GM18867 (cell line): ENCODE measurements around the gene MAPKAP1.
"Not testable (repeated sequence)": the region's sequence is repeated elsewhere in the genome, so short reads cannot be mapped to it uniquely, and the experiment has no call there.

Experiments
- ATAC-seq: cut with Tn5 transposase; IDR thresholded peaks from one replicate; pipeline ENCODE4 v1.9.1; 2021; ENCODE audit warnings: mild to moderate bottlenecking, moderate library complexity; ENCODE audit not compliant: unreplicated experiment

The MAPKAP1 gene

GRCh38 chr9:125611121-125611765 lies 95.8 kb downstream of the MAPKAP1 start:
- no peak for ATAC-seq

- ATAC-seq = no peak
Measured at GRCh38 chr9:125609744-125610143, 97.3 kb downstream of the MAPKAP1 start.

DNA sequence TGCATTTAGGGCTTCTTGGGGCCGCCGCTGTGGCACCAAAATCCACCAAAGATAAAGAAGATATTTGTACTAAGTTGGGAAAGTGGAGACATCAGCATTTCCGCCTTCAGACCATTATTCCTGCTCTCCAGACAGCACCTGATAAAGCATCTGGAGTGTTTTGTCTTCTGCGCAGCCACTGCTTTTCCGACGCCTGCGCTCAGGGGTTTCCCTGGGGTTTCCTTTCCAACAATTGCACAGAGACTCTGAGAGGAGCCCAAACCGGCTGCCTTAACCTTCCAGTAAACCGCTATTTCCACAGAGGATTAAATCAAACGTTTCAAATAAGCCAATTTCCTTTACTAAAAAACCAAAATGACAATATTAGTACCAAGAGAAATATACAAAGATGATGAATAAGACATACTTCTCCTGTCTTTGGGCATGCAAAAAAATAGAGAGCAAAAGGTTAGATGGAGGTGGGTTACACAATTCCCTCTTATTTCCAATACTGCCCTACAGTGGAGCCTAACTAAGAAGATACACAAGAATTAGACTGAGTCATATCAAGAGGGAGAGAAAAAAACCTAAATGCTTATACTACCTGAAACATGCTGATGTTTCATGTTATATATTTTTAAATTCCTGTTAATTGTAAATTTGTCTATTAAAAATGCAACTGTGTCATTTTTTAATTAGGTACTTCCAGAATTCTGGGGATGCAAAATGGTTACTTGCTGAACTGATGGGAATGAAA lies 98.4 kb downstream of the MAPKAP1 start:
- no peak for ATAC-seq

DNA sequence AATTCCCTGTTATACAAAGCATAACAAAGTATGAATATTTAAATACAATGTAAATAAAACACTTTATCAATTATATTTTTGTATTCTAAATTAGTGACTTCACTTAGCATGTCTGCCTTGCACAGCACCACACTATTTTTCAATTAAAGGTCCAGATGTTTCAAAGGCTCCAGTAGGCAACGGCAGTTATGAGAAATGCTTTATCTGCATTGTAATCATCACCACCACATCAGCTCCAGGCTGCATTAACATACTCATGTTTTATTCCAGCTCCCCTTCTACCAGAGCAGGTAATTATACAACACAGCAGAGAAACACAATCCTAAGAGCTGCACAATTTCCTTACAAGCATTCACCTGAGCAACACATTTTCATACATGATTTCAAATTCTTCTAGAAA lies 102.8 kb downstream of the MAPKAP1 start:
- no peak for ATAC-seq

GRCh38 chr9:125603478-125604021 lies 103.5 kb downstream of the MAPKAP1 start:
- ATAC-seq = no peak

GRCh38 chr9:125601961-125602360 lies 105.0 kb downstream of the MAPKAP1 start:
- no peak for ATAC-seq

- ATAC-seq = no peak
Measured at GRCh38 chr9:125600194-125600593, 106.8 kb downstream of the MAPKAP1 start.

DNA sequence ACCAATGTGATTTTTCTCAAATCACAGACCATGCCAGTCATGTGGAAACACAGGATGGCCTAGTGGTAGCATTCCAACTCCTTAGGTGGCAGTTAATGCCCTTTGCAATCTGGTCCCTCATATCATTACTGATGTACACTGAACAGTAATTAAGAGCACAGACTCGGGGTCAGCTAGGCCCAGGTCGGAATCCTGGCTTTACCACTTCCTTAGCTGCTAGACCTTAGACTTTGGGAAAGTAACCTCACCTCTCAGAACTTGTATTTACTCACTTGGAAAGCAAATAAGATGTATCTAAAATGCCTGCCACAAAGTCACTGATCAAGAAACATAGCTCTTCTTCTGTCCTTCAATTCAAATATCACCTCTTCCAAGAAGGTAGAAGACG lies 112.8 kb downstream of the MAPKAP1 start:
- no peak for ATAC-seq

- ATAC-seq = no peak
Measured at GRCh38 chr9:125593581-125594222, 113.3 kb downstream of the MAPKAP1 start.

DNA sequence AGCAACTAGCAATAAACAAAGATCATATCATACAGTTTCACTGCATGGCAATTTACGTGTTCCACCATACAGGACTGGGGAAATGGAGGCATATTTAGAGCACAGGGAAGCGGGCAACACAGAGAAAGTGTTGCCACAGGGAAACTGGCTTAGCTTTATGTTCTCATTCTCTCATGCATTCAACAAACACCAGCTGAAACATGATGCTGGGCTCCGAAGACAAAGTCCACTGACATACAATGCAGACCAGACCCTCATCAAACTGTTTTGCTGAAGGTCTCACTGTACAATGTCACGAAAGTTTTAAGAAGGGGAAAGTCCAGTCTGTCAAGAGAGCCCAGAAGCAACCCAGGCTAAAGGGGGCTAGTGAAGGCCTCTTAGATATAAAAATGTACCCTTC lies 115.1 kb downstream of the MAPKAP1 start:
- ATAC-seq = no peak

DNA sequence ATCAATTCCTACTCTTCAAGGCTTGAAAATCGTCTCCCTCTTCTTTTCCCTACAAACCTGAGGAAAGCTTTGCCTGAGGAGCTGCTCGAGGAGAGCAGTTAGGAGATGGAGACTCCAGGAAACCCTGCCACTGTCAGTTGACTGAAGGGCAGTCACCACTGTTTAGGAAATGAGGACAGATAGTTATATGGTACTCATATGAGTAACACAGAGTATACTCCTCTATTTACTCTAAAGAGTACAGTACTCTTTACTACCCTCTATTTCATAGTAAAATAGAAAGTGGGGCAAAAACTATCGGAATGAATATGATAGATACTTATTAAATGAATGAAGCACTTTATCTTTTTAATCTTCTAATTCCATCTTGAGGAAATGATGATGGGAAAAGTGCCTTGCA lies 115.8 kb downstream of the MAPKAP1 start:
- no peak for ATAC-seq

- no peak for ATAC-seq
Measured at GRCh38 chr9:125589287-125589686, 117.7 kb downstream of the MAPKAP1 start.

DNA sequence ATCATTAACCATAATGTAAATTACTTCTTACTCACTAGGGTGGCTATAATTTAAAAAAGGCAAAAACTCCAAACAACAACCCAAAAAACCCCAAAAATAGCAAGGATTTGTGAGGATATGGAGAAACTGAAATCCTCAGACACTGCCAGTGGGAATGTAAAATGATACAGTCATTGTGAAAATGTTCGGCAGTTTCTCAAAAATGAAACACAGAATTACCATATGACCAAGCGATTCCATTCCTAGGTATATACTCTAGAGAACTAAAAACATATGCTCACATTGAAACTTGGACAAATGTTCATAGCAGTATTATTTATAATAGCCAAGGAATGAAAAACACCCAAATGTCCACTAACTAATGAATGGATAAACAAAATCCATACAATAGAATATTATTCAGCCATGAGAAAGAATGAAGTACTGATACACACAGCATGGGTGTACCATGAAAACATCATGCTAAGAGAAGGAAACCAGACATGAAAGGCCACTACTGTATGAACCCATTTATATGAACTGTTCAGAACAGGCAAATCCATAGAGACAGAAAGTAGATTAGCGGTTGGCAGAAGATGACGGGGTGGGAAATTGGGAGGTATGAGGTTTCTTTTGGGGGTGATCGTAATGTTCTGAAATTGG lies 119.1 kb downstream of the MAPKAP1 start:
- no peak for ATAC-seq

GRCh38 chr9:125586172-125586511 lies 120.9 kb downstream of the MAPKAP1 start:
- ATAC-seq = no peak

- ATAC-seq = no peak
Measured at GRCh38 chr9:125585503-125586171, 121.4 kb downstream of the MAPKAP1 start.

DNA sequence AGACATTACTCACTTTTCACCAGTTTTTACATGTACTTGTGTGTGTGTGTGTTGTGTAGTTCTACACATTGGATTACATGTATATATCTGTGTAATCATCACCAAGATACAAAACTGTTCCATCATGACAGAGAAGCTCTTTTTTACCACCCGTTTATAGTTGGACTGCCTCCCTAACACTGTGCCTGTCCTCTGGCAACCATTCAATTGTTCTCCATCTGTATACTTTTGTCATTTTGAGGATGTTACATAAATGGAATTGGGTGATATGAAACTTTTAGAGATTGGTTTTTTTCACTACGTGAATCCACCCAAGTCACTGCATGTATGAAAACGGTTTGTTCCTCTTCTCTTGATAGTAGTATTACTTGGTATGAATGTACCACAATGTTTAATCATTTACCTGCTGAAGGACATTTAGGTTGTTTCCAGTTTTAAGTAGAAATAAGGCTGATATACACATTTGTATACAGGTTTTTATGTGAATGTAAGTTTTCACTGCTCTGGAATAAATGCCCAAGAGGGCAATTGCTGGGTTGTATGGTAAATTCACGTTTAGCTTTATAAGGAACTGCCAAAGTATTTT lies 126.2 kb downstream of the MAPKAP1 start:
- ATAC-seq = no peak

DNA sequence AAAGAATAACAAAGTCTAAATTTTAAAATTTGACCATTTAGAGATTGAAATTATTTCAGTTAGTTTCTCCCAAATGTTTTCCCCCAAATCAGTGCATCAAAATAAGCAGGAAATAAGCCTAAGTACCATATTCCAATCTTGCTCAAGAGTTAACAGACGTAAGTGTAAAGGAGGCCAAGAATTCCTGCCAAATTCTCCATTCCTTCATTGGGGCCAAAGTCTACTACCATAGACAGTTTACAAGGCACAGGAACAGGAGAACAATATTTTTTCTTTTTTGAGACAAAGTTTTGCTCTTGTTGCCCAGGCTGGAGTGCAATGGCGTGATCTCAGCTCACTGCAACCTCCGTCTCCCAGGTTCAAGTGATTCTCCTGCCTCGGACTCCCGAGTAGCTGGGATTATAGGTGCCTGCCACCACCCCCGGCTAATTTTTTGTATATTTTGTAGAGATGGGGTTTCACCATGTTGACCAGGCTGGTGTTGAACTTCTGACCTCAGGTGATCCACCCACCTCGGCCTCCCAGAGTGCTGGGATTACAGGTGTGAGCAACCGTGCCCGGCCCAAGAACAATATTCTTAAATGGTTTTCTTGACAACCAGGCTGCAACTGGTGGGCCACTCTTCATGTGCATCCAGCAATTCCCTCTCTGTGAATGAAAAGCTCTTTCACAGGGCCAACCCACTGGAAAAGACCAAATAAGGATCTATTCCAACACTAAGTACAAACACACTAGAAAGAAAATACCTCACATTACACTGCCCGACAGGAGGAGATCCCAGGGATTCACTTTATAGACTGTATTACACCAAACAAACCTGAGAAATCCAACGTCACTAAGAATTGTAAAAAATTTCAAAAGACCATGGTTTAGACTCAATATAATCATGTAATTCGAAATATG lies 127.7 kb downstream of the MAPKAP1 start:
- no peak for ATAC-seq

DNA sequence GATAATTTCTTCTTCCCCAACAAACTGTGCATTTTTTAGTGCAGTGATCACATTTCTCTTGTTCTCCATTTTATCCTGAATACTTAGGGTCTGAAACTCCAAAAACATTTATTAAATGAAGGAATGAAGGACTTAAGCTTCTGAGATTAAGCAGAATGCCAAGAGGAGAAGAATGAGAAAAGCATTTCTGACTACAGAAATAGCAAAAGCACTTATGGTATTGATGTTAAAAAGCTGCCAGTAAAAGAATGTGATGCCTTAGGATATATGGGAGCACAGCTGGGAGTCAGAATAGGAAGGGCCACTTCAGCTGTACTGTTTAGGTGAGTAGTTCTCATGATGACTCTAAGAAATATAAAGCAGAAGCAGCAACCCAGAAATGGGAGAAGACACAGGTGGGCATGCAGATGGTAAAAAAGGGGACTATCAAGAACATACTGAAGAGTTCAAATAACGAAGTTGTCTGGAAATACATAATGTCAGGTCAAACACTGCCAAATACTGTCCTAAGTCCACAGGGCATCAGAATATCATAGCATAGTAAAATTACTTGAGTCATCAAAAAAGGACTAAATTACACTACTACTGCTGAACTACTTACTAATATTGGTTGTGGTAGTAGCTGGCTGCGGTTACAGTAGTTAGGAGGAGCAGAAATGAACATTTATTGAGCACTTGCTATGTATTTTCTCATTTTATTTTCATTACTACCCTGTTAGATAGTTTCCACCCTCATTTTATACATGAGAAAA lies 132.7 kb downstream of the MAPKAP1 start:
- no peak for ATAC-seq

DNA sequence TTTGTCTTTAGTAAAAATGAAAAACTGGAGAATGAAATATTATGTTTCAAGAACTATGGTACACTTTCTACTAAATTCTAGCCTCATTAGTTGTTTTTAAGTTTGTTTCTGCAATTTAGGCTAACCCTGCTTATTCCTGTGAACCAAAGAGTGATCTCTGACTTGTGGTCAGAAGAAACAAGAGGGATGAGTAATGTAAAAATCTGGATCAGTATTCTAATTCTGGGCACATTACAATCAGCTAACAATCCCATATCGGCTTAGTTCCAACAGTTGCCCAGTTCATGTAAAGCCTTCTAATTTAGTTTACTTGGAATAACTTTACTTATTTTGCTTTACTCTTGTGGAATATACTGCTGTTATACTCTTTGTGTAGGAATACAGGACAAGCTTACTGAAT lies 134.5 kb downstream of the MAPKAP1 start:
- not testable (repeated sequence) for ATAC-seq
